Ishikawa (cell line): ENCODE results near the gene FDXR.

Experiments used
- CEBPB ChIP-seq: IDR thresholded peaks from 2 replicates; pipeline ENCODE4 v1.6.1; 2012
- CREB1 ChIP-seq: IDR thresholded peaks from 2 replicates; pipeline ENCODE4 v1.6.1; 2012; ENCODE audit warnings: low read depth
- EGR1 ChIP-seq: IDR thresholded peaks from 2 replicates; pipeline ENCODE4 v1.6.1; 2012
- EP300 ChIP-seq: IDR thresholded peaks from 2 replicates; pipeline ENCODE4 v1.6.1; 2012; ENCODE audit warnings: borderline replicate concordance
- FOXM1 ChIP-seq: IDR thresholded peaks from 2 replicates; pipeline ENCODE4 v1.6.1; 2012; ENCODE audit warnings: low read depth, borderline replicate concordance
- MAX ChIP-seq: IDR thresholded peaks from 2 replicates; pipeline ENCODE4 v1.6.1; 2012
- NFIC ChIP-seq: IDR thresholded peaks from 2 replicates; pipeline ENCODE4 v1.6.1; 2012
- RAD21 ChIP-seq: IDR thresholded peaks from 2 replicates; pipeline ENCODE4 v1.6.1; 2012; ENCODE audit warnings: low read depth
- REST ChIP-seq: IDR thresholded peaks from 2 replicates; pipeline ENCODE4 v1.6.1; 2012; ENCODE audit warnings: low read depth, mild to moderate bottlenecking
- TAF1 ChIP-seq: IDR thresholded peaks from 2 replicates; pipeline ENCODE4 v1.6.1; 2012; ENCODE audit warnings: low read depth, mild to moderate bottlenecking
- TCF12 ChIP-seq: IDR thresholded peaks from 2 replicates; pipeline ENCODE4 v1.6.1; 2012; ENCODE audit warnings: low read depth
- TEAD4 ChIP-seq: IDR thresholded peaks from 2 replicates; pipeline ENCODE4 v1.6.1; 2012
- USF1 ChIP-seq: IDR thresholded peaks from 2 replicates; pipeline ENCODE4 v1.6.1; 2012
- YY1 ChIP-seq: IDR thresholded peaks from 2 replicates; pipeline ENCODE4 v1.6.1; 2012; ENCODE audit warnings: low read depth
- ZBTB7A ChIP-seq: IDR thresholded peaks from 2 replicates; pipeline ENCODE4 v1.6.1; 2012; ENCODE audit warnings: low read depth

FDXR gene

GRCh38 chr17:74882517-74883240, 9.9 kb upstream of the FDXR start:
- TF ChIP-seq YY1 (no peak), MAX (no peak), REST (no peak), TAF1 (no peak), USF1 (no peak), RAD21 (no peak), TCF12 (no peak), ZBTB7A (no peak), EGR1 (no peak), FOXM1 (no peak), EP300 (no peak)

- TF ChIP-seq RAD21: no peak
- no peak for TF ChIP-seq TCF12
- no peak for TF ChIP-seq EP300
Measured at GRCh38 chr17:74881073-74881472, 8.3 kb upstream of the FDXR start.

- no peak for TF ChIP-seq FOXM1
- no peak for TF ChIP-seq RAD21
- TF ChIP-seq EP300: no peak
- TF ChIP-seq MAX: no peak
- TF ChIP-seq USF1: no peak
- no peak for TF ChIP-seq TEAD4
- no peak for TF ChIP-seq NFIC
- TF ChIP-seq REST: no peak
- no peak for TF ChIP-seq TCF12
- TF ChIP-seq CREB1: no peak
- no peak for TF ChIP-seq ZBTB7A
- no peak for TF ChIP-seq YY1
- no peak for TF ChIP-seq CEBPB
- TF ChIP-seq TAF1: no peak
- no peak for TF ChIP-seq EGR1
Measured at GRCh38 chr17:74879308-74879707, 6.5 kb upstream of the FDXR start.

- TF ChIP-seq REST: no peak
- TF ChIP-seq EP300: no peak
- no peak for TF ChIP-seq TEAD4
- no peak for TF ChIP-seq YY1
- no peak for TF ChIP-seq RAD21
- TF ChIP-seq TCF12: 0 out of 2 replicates have a peak, but pooled peaks have one; percentile 6
Measured at GRCh38 chr17:74878658-74879057, 5.9 kb upstream of the FDXR start.
